ENCODE data around the gene DYNLL1.

GRCh38 chr12:120515496-120515895 lies 19.6 kb downstream of the DYNLL1 start:
- TF ChIP-seq SP1 (IDR thresholded peaks at IDR 0.05): no peak
- no peak for TF ChIP-seq ELF4 (IDR thresholded peaks at IDR 0.05)
- no peak for TF ChIP-seq ARNT (IDR thresholded peaks at IDR 0.05)
- no peak for TF ChIP-seq BHLHE40 (IDR thresholded peaks at IDR 0.05; ENCODE audit: borderline replicate concordance)

All from HEK293T (cell line).